HepG2 (cell line): ENCODE measurements around the gene NDUFB11. TPM values are rescaled to one million over a fixed set of nuclear protein-coding genes. Genes with fewer than 3 reads are reported as not detected.

Experiments
- GTF2F1 ChIP-seq: fragments of 150-350 bp; IDR thresholded peaks from 2 replicates; pipeline ENCODE4 v1.6.1; 2014; ENCODE audit warnings: low read length
- KAT8 ChIP-seq: IDR thresholded peaks from 2 replicates; pipeline ENCODE4 v1.6.1; 2016; ENCODE audit warnings: missing genetic modification reagents, missing compliant biosample characterization
- MIXL1 ChIP-seq: IDR thresholded peaks from 2 replicates; pipeline ENCODE4 v1.6.1; 2016
- MTF1 ChIP-seq: sonication (generic); formaldehyde crosslinking; IDR thresholded peaks from 2 replicates; pipeline ENCODE4 v1.5.0; 2020; ENCODE audit warnings: missing genetic modification reagents
- MYNN ChIP-seq: sonication (generic); formaldehyde crosslinking; IDR thresholded peaks from 2 replicates; pipeline ENCODE4 v1.4.0; 2020; ENCODE audit warnings: mild to moderate bottlenecking, low read depth, missing genetic modification reagents
- NCOA1 ChIP-seq: sonication (generic); formaldehyde crosslinking; IDR thresholded peaks from 2 replicates; pipeline ENCODE4 v1.9.0; 2021; ENCODE audit warnings: missing genetic modification reagents
- PCBP1 ChIP-seq: fragments of 200-400 bp; formaldehyde crosslinking; IDR thresholded peaks from 2 replicates; pipeline ENCODE4 v1.6.1; 2017; ENCODE audit warnings: mild to moderate bottlenecking, low read depth, low read length, borderline replicate concordance
- PHF8 ChIP-seq: sonication (generic); formaldehyde crosslinking; IDR thresholded peaks from 2 replicates; pipeline ENCODE4 v1.5.0; 2020; ENCODE audit warnings: missing genetic modification reagents
- RFXANK ChIP-seq: IDR thresholded peaks from 2 replicates; pipeline ENCODE4 v1.6.1; 2016
- SAP130 ChIP-seq: IDR thresholded peaks from 2 replicates; pipeline ENCODE4 v1.6.1; 2016; ENCODE audit warnings: low read depth
- ZBTB20 ChIP-seq: sonication (generic); formaldehyde crosslinking; IDR thresholded peaks from 2 replicates; pipeline ENCODE4 v1.8.1; 2023; ENCODE audit warnings: missing genetic modification reagents, low read depth, mild to moderate bottlenecking, borderline replicate concordance
- ZNF160 ChIP-seq: sonication (generic); formaldehyde crosslinking; IDR thresholded peaks from 2 replicates; pipeline ENCODE4 v1.8.0; 2022; ENCODE audit warnings: mild to moderate bottlenecking, inconsistent platforms, missing genetic modification reagents
- ZNF446 ChIP-seq: sonication (generic); formaldehyde crosslinking; IDR thresholded peaks from 2 replicates; pipeline ENCODE4 v1.5.0; 2020; ENCODE audit warnings: mild to moderate bottlenecking, missing genetic modification reagents
- ZNF577 ChIP-seq: sonication (generic); formaldehyde crosslinking; IDR thresholded peaks from 2 replicates; pipeline ENCODE4 v1.4.0; 2020; ENCODE audit warnings: mild to moderate bottlenecking, low read depth, missing genetic modification reagents, borderline replicate concordance
- ZNF720 ChIP-seq: sonication (generic); formaldehyde crosslinking; IDR thresholded peaks from 2 replicates; pipeline ENCODE4 v1.4.0; 2020; ENCODE audit warnings: missing genetic modification reagents
- polyA plus RNA-seq, 8 experiments: library from polyadenylated mRNA; depleted of rRNA in 3 of 8; stranded (reverse) in 7 of 8; unstranded in 1 of 8; fragments of >200 nt; fragmentation: Illumina TruSeq in 4 of 8; extraction: Trizol in 4 of 8; gene quantifications; 2 replicates each; pipeline versions ENCODE4 v1.2.1 to v1.2.3, GENCODE V29; 2011 to 2016; ENCODE audit warnings: low read depth in 4 of 8, missing spikeins in 1 of 8, mixed read lengths in 1 of 8; ENCODE audit not compliant: insufficient read depth in 1 of 8
- total RNA-seq, 5 experiments: library from RNA; depleted of rRNA; stranded (reverse); fragments of >200 nt; fragmentation: Illumina TruSeq; extraction: Trizol; gene quantifications; 2 replicates each; pipeline ENCODE4 v1.2.3, GENCODE V29; 2016; ENCODE audit warnings: low read depth in 1 of 5
- TF ChIP-seq, protein P1 (sequence below): sonication (generic); formaldehyde crosslinking; conservative IDR thresholded peaks from 2 replicates; pipeline ENCODE4 v1.8.0; 2022; ENCODE audit warnings: mild to moderate bottlenecking, moderate library complexity, missing genetic modification reagents
- TF ChIP-seq, protein P2 (sequence below): sonication (generic); formaldehyde crosslinking; IDR thresholded peaks from 2 replicates; pipeline ENCODE4 v1.8.1; 2022; ENCODE audit warnings: low read depth, mild to moderate bottlenecking, missing genetic modification reagents
- TF ChIP-seq, protein P3 (sequence below): sonication (generic); formaldehyde crosslinking; IDR thresholded peaks from 2 replicates; pipeline ENCODE4 v1.5.0; 2020; ENCODE audit warnings: missing genetic modification reagents, mild to moderate bottlenecking, borderline replicate concordance
- TF ChIP-seq, protein P4 (sequence below): sonication (generic); formaldehyde crosslinking; IDR thresholded peaks from 2 replicates; pipeline ENCODE4 v1.4.0; 2020; ENCODE audit warnings: missing genetic modification reagents
- TF ChIP-seq, protein P5 (sequence below): sonication (generic); formaldehyde crosslinking; conservative IDR thresholded peaks from 2 replicates; pipeline ENCODE4 v1.8.0; 2022; ENCODE audit warnings: missing genetic modification reagents

NDUFB11 gene
- total and polyA plus RNA-seq, 2 of the 13 experiments (the other 11 are each of a cell fraction or from before 2014, with no cell fraction given) = 46.6 to 100 TPM

DNA sequence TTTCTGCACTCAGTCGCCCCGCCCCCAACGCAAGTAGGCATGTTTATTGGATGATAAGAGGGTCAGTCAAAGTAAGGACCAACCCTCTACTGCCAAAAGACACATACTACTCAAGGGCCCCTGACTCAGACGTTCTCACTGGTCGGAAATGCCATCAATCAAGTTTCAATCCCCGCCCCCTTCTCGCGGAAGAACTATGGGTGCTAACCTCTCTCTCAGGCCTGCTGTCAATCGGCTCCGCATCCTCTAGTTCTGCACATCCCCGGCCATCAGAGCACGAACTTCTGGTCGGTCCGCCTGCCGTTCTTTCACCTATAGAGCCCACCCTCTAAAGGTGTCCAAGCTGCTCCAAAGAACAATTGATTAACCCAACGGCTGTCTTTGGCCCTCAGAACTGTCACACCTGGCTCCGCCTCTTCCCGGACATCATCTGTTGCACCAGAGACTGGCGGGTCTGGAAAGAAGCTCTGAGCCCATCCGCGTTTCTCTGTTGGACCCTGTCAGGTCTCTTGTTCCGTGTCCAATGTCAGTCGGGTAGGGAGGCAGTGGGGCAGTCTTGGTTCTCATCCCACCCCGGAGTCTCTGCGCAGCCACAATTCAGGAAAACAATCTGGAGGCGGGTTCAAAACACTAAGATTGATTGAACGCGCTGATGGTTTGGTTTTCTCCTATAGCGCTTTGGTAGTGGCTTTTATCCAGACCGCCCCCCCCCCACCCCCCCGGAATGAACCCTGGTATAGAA, 15.2 kb downstream of the NDUFB11 start (continued):
- TF ChIP-seq, protein P1, sequence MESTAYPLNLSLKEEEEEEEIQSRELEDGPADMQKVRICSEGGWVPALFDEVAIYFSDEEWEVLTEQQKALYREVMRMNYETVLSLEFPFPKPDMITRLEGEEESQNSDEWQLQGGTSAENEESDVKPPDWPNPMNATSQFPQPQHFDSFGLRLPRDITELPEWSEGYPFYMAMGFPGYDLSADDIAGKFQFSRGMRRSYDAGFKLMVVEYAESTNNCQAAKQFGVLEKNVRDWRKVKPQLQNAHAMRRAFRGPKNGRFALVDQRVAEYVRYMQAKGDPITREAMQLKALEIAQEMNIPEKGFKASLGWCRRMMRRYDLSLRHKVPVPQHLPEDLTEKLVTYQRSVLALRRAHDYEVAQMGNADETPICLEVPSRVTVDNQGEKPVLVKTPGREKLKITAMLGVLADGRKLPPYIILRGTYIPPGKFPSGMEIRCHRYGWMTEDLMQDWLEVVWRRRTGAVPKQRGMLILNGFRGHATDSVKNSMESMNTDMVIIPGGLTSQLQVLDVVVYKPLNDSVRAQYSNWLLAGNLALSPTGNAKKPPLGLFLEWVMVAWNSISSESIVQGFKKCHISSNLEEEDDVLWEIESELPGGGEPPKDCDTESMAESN (CRISPR knock-in tag) = no peak
- no peak for TF ChIP-seq MIXL1 (CRISPR knock-in tag)
- TF ChIP-seq, protein P2, sequence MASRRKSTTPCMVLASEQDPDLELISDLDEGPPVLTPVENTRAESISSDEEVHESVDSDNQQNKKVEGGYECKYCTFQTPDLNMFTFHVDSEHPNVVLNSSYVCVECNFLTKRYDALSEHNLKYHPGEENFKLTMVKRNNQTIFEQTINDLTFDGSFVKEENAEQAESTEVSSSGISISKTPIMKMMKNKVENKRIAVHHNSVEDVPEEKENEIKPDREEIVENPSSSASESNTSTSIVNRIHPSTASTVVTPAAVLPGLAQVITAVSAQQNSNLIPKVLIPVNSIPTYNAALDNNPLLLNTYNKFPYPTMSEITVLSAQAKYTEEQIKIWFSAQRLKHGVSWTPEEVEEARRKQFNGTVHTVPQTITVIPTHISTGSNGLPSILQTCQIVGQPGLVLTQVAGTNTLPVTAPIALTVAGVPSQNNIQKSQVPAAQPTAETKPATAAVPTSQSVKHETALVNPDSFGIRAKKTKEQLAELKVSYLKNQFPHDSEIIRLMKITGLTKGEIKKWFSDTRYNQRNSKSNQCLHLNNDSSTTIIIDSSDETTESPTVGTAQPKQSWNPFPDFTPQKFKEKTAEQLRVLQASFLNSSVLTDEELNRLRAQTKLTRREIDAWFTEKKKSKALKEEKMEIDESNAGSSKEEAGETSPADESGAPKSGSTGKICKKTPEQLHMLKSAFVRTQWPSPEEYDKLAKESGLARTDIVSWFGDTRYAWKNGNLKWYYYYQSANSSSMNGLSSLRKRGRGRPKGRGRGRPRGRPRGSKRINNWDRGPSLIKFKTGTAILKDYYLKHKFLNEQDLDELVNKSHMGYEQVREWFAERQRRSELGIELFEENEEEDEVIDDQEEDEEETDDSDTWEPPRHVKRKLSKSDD (CRISPR knock-in tag) = no peak
- TF ChIP-seq ZNF577 (CRISPR knock-in tag) = no peak
- no peak for TF ChIP-seq ZNF160 (CRISPR knock-in tag)
- no peak for TF ChIP-seq NCOA1
- TF ChIP-seq, protein P3, sequence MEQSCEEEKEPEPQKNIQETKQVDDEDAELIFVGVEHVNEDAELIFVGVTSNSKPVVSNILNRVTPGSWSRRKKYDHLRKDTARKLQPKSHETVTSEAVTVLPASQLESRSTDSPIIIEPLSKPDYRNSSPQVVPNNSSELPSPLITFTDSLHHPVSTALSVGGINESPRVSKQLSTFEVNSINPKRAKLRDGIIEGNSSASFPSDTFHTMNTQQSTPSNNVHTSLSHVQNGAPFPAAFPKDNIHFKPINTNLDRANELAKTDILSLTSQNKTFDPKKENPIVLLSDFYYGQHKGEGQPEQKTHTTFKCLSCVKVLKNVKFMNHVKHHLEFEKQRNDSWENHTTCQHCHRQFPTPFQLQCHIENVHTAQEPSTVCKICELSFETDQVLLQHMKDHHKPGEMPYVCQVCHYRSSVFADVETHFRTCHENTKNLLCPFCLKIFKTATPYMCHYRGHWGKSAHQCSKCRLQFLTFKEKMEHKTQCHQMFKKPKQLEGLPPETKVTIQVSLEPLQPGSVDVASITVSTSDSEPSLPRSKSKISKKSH = no peak
- peak; percentile 61 for TF ChIP-seq SAP130
- TF ChIP-seq, protein P4, sequence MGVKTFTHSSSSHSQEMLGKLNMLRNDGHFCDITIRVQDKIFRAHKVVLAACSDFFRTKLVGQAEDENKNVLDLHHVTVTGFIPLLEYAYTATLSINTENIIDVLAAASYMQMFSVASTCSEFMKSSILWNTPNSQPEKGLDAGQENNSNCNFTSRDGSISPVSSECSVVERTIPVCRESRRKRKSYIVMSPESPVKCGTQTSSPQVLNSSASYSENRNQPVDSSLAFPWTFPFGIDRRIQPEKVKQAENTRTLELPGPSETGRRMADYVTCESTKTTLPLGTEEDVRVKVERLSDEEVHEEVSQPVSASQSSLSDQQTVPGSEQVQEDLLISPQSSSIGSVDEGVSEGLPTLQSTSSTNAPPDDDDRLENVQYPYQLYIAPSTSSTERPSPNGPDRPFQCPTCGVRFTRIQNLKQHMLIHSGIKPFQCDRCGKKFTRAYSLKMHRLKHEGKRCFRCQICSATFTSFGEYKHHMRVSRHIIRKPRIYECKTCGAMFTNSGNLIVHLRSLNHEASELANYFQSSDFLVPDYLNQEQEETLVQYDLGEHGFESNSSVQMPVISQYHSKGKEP (CRISPR knock-in tag) = no peak
- no peak for TF ChIP-seq ZNF446 (CRISPR knock-in tag)
- TF ChIP-seq ZBTB20 (CRISPR knock-in tag) = no peak
- TF ChIP-seq MTF1 (CRISPR knock-in tag) = no peak
- peak; percentile 35; the same call in 1 of the 2 replicates for TF ChIP-seq PHF8
- TF ChIP-seq GTF2F1 = no peak
- no peak for TF ChIP-seq RFXANK
- TF ChIP-seq PCBP1 = no peak
- TF ChIP-seq ZNF720 (CRISPR knock-in tag) = no peak
- peak; percentile 55; the same call in 1 of the 2 replicates for TF ChIP-seq KAT8 (CRISPR knock-in tag)
- TF ChIP-seq, protein P5, sequence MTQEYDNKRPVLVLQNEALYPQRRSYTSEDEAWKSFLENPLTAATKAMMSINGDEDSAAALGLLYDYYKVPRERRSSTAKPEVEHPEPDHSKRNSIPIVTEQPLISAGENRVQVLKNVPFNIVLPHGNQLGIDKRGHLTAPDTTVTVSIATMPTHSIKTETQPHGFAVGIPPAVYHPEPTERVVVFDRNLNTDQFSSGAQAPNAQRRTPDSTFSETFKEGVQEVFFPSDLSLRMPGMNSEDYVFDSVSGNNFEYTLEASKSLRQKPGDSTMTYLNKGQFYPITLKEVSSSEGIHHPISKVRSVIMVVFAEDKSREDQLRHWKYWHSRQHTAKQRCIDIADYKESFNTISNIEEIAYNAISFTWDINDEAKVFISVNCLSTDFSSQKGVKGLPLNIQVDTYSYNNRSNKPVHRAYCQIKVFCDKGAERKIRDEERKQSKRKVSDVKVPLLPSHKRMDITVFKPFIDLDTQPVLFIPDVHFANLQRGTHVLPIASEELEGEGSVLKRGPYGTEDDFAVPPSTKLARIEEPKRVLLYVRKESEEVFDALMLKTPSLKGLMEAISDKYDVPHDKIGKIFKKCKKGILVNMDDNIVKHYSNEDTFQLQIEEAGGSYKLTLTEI (CRISPR knock-in tag) = no peak
- no peak for TF ChIP-seq MYNN
